ENCODE results near the gene ZNF674.

ZNF674 gene

GRCh38 chrX:46545111-46546005 lies at the start of gene ZNF674:
Gene ZNF674, minus strand, starts transcription at chrX:46545421. Its CDS starts 3,334 bp downstream, at chrX:46542087.
- peak; percentile 92 for DNase-seq

GRCh38 chrX:46589977-46590723 lies 44.9 kb upstream of the ZNF674 start:
- DNase-seq: no peak

GRCh38 chrX:46588263-46588662 lies 43.0 kb upstream of the ZNF674 start:
- no peak for DNase-seq

GRCh38 chrX:46587753-46588171 lies 42.5 kb upstream of the ZNF674 start:
- no peak for DNase-seq

- no peak for DNase-seq
These were observed 41.9 kb upstream of the ZNF674 start for GRCh38 chrX:46587158-46587557.

GRCh38 chrX:46584736-46585135 lies 39.5 kb upstream of the ZNF674 start:
- no peak for DNase-seq

GRCh38 chrX:46582966-46583365 lies 37.7 kb upstream of the ZNF674 start:
- DNase-seq: no peak

- no peak for DNase-seq
These were observed 37.1 kb upstream of the ZNF674 start for GRCh38 chrX:46582325-46582724.

GRCh38 chrX:46580613-46581012 lies 35.4 kb upstream of the ZNF674 start:
- DNase-seq: no peak

- DNase-seq: no peak
These were observed 34.0 kb upstream of the ZNF674 start for GRCh38 chrX:46579250-46579649.

- no peak for DNase-seq
These were observed 32.2 kb upstream of the ZNF674 start for GRCh38 chrX:46577221-46578005.

GRCh38 chrX:46576458-46576857 lies 31.2 kb upstream of the ZNF674 start:
- DNase-seq: no peak

GRCh38 chrX:46575991-46576392 lies 30.8 kb upstream of the ZNF674 start:
- DNase-seq: peak; percentile 4

- DNase-seq: no peak
These were observed 30.4 kb upstream of the ZNF674 start for GRCh38 chrX:46575586-46575985.

- DNase-seq: peak; percentile 78
These were observed 29.7 kb upstream of the ZNF674 start for GRCh38 chrX:46574774-46575381.

- DNase-seq: peak; percentile 74
These were observed 28.9 kb upstream of the ZNF674 start for GRCh38 chrX:46573892-46574773.

GRCh38 chrX:46573331-46573891 lies 28.2 kb upstream of the ZNF674 start, which contains the start of gene CHST7:
Gene CHST7, plus strand, starts transcription at chrX:46573765. Its CDS starts 167 bp downstream, at chrX:46573932.
- peak; percentile 80 for DNase-seq

- DNase-seq: peak; percentile 1
These were observed 27.2 kb upstream of the ZNF674 start for GRCh38 chrX:46572340-46572936.

GRCh38 chrX:46571423-46572339 lies 26.5 kb upstream of the ZNF674 start:
- DNase-seq: no peak

GRCh38 chrX:46569621-46570020 lies 24.4 kb upstream of the ZNF674 start:
- DNase-seq: no peak
